UCSD-AML1 (cell line): ENCODE data around the gene WNT7B.
A peak's percentile ranks its signal among the peaks of the same experiment; 100 is the strongest.

Source experiments
- DNase-seq: peaks from one replicate; lab custom pipeline; 2025; ENCODE audit not compliant: unreplicated experiment; lab: John Stamatoyannopoulos, UW

The WNT7B gene

DNA sequence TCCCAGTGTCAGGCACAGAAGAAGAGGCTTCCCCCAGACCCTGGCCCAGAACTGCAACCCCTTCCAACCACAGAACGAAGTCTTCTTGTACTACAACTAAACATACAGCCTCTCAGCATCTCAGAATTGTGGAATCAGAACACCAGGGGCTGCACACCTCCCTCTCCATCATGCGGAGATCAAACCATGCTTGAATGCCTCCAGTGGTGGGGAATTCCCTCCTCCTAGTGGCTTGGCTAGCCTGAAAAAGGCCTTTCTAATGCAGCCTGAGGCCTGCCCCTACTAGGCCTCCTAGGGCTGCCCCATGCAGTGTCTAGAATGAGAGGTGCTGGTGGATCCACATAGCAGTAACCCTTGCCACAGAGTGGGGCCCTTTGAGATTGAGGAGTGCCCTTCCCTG, 62.7 kb downstream of the WNT7B start:
- DNase-seq: no peak

GRCh38 chr22:45912910-45913309, 64.1 kb downstream of the WNT7B start:
- DNase-seq: no peak

- peak; percentile 45 for DNase-seq
Measured at GRCh38 chr22:45911601-45912271, 65.2 kb downstream of the WNT7B start.

DNA sequence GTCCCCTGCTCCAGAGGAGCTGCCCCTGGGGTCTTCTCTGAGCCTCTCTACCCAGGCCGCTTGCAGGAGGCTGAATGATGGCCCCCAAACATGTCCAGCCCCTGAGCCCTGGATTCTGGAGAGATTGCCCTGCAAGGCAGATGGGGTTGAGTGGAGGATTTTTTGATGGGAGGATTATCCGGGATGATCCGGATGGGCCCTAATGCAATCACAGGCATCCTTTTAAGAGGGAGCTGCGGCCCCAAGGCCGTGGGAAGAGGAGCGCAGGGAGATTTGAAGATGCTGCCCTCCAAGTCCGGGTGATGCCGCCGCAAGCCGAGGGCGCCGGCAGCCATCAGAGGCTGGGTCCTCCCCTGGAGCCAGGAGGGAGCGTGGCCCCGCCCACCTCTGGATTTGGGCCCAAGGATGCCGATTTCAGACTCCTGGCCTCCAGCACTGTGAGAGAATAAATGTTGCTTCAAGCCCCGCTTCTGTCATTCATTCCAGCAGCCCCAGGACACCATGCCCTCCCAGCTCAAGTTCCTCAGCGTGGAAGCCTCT, 66.0 kb downstream of the WNT7B start:
- no peak for DNase-seq

GRCh38 chr22:45908961-45909360, 68.0 kb downstream of the WNT7B start:
- DNase-seq: no peak

DNA sequence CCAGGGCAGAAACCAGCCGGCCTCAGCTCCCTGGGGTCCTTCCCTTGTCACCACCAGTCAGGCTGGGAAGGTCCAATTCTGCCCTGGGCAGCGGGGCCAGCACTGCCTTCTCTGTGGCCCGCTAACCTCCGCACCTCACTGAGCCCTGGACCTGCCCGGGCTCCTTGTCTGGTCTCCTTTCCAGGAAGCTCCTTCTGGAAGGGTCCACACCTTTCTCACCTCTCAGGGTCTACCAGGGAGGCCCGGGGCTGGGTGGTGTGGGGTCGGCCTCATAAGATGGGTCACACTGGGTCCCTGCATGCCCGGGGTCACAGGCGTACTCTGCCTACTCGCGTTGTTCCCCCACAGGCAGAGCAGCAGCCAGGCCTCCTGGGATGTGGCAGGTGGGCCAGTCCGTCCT, 69.0 kb downstream of the WNT7B start:
- no peak for DNase-seq

DNA sequence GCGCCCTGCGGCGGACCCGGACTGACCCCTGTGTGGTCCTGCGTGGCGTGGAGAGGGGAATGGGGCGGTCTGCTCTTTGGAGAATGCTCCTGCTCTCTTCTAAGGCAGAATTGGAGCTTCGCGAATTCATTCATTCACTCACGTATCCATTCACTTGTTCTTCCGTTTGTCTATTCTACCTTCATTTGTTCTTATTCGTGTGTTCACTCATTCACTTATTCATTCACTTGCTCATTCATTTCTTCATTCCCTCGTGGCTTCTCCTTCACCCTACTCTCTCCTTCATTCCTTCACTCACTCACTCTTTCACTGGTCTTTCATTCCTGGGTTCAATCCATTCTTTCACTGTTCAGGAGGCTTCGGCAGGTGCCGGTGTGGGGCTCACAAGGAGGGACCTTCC, 69.6 kb downstream of the WNT7B start:
- no peak for DNase-seq

GRCh38 chr22:45906946-45907345, 70.0 kb downstream of the WNT7B start:
- DNase-seq: no peak

- no peak for DNase-seq
Measured at GRCh38 chr22:45905924-45906865, 70.8 kb downstream of the WNT7B start.

- DNase-seq: no peak
Measured at GRCh38 chr22:45905326-45905923, 71.5 kb downstream of the WNT7B start.

GRCh38 chr22:45904236-45904635, 72.7 kb downstream of the WNT7B start:
- DNase-seq: no peak

DNA sequence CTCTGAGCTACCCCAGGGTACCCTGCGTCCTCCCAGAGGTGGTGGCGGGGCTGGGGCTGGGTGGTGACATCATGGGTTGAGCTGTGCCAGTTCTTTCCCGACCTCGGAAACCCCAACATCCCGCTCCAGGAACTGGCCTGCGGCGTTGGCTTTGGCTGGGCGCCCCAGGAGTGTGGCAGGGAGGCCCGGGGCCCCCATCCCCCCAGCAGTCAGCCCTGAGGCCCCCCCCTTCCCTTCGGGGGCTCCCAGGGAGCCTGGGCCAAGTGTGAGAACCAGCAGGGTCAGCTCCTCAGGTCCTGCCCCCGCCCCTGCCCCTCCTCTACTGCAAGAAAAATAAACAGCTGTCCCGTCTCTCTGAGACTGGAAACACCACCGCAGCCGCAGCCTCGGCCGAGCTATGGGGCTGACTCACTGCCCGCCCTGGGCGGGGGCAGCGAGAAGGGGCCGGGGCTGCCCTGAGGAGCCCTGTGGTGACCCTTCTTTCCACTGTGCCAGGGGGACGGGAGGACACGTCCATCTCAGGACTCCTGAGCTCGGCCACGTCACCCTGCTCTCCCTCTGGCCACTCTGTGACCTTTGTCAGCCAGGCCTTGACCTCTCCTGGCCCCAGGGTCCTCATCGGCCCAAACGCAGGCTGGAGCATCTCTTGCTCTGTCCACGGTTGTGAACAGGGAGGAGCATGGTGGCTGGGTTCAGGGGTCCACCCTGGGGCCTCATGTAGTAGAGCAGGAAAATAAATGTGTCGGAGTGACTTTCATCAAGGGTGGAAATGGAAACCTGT, 73.4 kb downstream of the WNT7B start:
- peak; percentile 46 for DNase-seq

DNA sequence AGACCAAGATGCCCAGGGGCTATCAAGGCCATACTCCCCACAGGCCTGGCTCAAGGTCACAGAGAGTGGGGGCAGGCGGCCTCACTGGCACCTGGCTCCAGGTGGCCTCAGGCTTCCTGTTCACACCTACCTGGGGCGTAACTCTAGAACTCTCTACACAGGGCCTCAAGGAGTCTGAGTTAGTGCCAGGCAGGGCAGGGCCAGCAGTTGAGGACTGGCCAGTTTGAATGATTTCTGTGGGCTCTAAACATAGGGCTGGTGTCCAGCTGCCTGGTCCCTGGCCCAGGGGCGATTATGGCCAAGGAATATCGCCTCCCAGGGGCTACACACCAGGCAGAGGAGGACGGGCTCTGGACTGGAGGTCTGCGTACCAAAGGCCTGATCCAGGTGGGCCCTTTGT, 79.2 kb downstream of the WNT7B start:
- no peak for DNase-seq

GRCh38 chr22:45896964-45897538, 79.9 kb downstream of the WNT7B start:
- no peak for DNase-seq

GRCh38 chr22:45896153-45896951, 80.6 kb downstream of the WNT7B start:
- no peak for DNase-seq

DNA sequence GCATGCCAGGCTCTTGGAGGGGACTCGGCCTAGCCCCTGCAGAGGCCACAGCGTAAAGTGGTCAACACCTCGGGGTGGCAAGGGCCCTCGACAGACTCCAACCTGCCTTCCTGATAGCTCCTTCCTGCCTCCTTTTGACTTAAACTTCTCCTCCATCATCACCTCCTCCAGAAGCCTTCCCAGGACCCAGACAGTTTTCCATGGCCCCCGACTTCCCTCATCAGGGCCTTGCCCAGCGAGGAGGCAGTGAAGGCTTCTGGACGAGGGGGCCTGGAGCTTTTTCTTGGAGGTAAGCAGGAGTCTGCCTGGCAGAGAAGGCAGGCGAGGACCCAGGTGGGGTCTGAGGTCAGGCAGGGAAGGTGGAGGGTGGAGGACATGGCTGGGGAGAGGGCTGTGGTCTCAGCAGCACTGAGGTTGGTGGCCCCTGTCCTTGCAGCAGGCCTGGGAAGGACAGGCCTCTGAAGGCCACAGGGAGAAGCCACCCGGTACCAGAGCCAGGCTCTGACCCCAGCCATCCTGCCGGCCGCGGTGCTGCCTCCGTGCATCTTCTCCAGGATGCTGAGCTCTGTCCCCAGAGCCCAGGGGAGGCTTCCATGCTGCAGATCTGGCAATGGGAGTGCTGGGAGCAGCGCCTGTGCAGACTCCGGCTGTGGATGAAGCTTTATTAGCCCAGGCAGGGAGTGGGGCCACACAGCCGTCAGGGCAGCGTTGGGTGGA, 81.4 kb downstream of the WNT7B start:
- no peak for DNase-seq

DNA sequence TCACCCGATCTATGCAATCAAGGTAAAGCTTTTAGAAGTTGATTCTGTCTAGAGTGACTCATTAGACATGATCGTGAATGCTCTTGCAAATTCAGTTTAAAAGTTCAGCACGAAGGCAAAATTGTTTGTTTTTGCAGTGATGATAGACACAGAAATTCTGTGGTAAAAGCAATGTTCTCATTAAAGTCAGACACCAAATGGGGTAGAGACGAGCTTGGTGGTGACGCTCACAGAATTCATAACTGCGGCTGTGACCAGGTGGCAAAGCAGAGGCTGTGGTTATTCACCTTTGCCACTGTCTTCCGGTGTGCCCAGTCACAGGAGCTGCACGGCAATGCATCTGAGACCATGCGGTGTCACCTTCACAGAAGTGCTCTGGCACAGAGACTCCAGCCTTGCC, 83.4 kb downstream of the WNT7B start:
- DNase-seq: no peak

DNA sequence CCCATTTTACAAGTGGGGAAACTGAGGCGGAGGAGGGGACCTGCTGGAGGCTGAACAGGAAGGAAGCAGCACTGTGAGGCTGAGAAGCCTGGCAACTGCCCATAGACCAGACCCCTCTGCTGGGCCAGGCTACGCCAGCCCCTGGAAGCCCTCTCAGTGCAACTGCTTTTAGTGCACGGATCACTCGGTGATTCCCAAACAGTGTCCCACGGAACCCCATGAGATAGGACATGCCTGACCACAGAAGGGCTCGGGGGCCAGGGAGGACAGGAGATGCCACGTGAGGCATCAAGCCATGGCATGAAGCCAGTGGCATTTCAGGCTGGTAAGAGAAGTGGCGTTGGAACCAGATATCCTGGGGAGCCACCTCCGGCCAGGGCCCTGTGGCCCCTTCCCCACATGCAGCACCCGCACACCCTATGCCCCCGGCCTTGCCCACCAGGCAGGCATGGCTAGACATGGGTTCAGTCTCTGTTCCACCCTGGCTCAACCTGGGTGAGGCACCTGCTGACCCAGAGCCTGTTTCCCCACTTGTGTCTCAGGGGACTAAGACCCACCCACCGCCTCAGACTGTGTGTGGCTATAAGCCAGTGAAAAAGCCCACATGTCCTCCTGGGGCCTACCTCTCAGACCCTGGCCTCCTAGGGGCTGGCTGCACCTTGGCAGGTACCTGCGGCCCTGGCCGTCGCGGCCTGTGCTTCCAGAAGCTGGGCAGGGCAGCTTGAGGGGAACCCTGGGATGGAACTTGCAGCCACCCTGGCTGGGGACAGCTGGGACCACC, 84.1 kb downstream of the WNT7B start:
- no peak for DNase-seq
